Neuronal stem cell (in vitro differentiated cells): ENCODE results near the gene TCF4.

Source experiments
- DNase-seq: peaks from one replicate; pipeline ENCODE4 v3.0.0-alpha.2; 2013; ENCODE audit warnings: low spot score
- H2AFZ ChIP-seq: one replicate; pipeline ENCODE4 v1.6.1; 2013; ENCODE audit warnings: mild to moderate bottlenecking, low read length, inconsistent platforms
- H2AK5ac ChIP-seq: 2 replicates; pipeline ENCODE4 v1.6.1; 2013; ENCODE audit warnings: low read depth, mild to moderate bottlenecking, inconsistent platforms, low read length, moderate library complexity, mixed read lengths
- H2BK120ac ChIP-seq: 2 replicates; pipeline ENCODE4 v1.6.1; 2013; ENCODE audit warnings: low read depth, mild to moderate bottlenecking, inconsistent platforms, low read length, moderate library complexity, mixed read lengths
- H2BK12ac ChIP-seq: one replicate; pipeline ENCODE4 v1.6.1; 2013; ENCODE audit warnings: low read length, inconsistent platforms
- H2BK15ac ChIP-seq: 2 replicates; pipeline ENCODE4 v1.6.1; 2013; ENCODE audit warnings: mild to moderate bottlenecking, low read length, inconsistent platforms, mixed read lengths
- H2BK5ac ChIP-seq: one replicate; pipeline ENCODE4 v1.6.1; 2013; ENCODE audit warnings: inconsistent platforms, mild to moderate bottlenecking, low read length, moderate library complexity
- H3K14ac ChIP-seq: one replicate; pipeline ENCODE4 v1.6.1; 2013; ENCODE audit warnings: low read length, inconsistent platforms
- H3K18ac ChIP-seq: 2 replicates; pipeline ENCODE4 v1.6.1; 2013; ENCODE audit warnings: low read length, inconsistent platforms
- H3K23ac ChIP-seq: 2 replicates; pipeline ENCODE4 v1.6.1; 2013; ENCODE audit warnings: low read depth, mild to moderate bottlenecking, mixed read lengths, low read length, inconsistent platforms; ENCODE audit not compliant: poor library complexity
- H3K27ac ChIP-seq: replicated peaks from 3 replicates; pipeline ENCODE4 v1.5.1; 2013; ENCODE audit warnings: low read length, inconsistent platforms
- H3K27me3 ChIP-seq, 3 experiments: 2 replicates each; pipeline ENCODE4 v1.6.1; 2013; ENCODE audit warnings: low read length in 3 of 3, mild to moderate bottlenecking in 2 of 3, inconsistent platforms in 1 of 3, low read depth in 1 of 3, mixed read lengths in 1 of 3, moderate library complexity in 1 of 3; ENCODE audit not compliant: control insufficient read depth in 3 of 3, insufficient read depth in 3 of 3
- H3K36me3 ChIP-seq, 2 donors: replicated peaks in 1 of 2; 2 replicates each; pipeline ENCODE4 v1.6.1; 2013; ENCODE audit warnings: low read length in 2 of 2; ENCODE audit not compliant: control insufficient read depth in 2 of 2, insufficient read depth in 2 of 2
- H3K4ac ChIP-seq: 2 replicates; pipeline ENCODE4 v1.6.1; 2013; ENCODE audit warnings: inconsistent platforms, mild to moderate bottlenecking, low read length, moderate library complexity
- H3K4me1 ChIP-seq, 2 donors: 1 replicate in 1 of 2; 2 replicates in 1 of 2; pipeline ENCODE4 v1.6.1; 2013; ENCODE audit warnings: low read length in 2 of 2, low read depth in 1 of 2; ENCODE audit not compliant: control insufficient read depth in 2 of 2, insufficient read depth in 1 of 2
- H3K4me2 ChIP-seq: one replicate; pipeline ENCODE4 v1.6.1; 2013; ENCODE audit warnings: mild to moderate bottlenecking, low read length, inconsistent platforms; ENCODE audit not compliant: insufficient read depth, poor library complexity, severe bottlenecking
- H3K4me3 ChIP-seq, 2 donors: 2 replicates each; pipeline ENCODE4 v1.5.1; 2013; ENCODE audit warnings: low read length in 2 of 2, mild to moderate bottlenecking in 2 of 2, inconsistent platforms in 1 of 2, moderate library complexity in 1 of 2
- H3K79me1 ChIP-seq: one replicate; pipeline ENCODE4 v1.6.1; 2013; ENCODE audit warnings: low read depth, mild to moderate bottlenecking, inconsistent platforms, low read length, moderate library complexity
- H3K9ac ChIP-seq: one replicate; pipeline ENCODE4 v1.6.1; 2013; ENCODE audit warnings: mild to moderate bottlenecking, low read depth, low read length, inconsistent platforms; ENCODE audit not compliant: poor library complexity
- H3K9me3 ChIP-seq, 2 donors: replicated peaks in 1 of 2; 2 replicates each; pipeline versions ENCODE3 to v1.6.1; 2013; ENCODE audit warnings: low read length in 2 of 2, mild to moderate bottlenecking in 2 of 2, inconsistent platforms in 1 of 2, low read depth in 1 of 2, mixed read lengths in 1 of 2, moderate library complexity in 1 of 2; ENCODE audit not compliant: control insufficient read depth in 2 of 2, insufficient read depth in 1 of 2
- H4K8ac ChIP-seq: one replicate; pipeline ENCODE4 v1.6.1; 2013; ENCODE audit warnings: low read depth, mild to moderate bottlenecking, inconsistent platforms, low read length, moderate library complexity
- H4K91ac ChIP-seq: one replicate; pipeline ENCODE4 v1.6.1; 2013; ENCODE audit warnings: low read length, low read depth, mild to moderate bottlenecking, inconsistent platforms; ENCODE audit not compliant: poor library complexity
- WGBS, 2 donors: extraction: QIAGEN DNeasy Blood & Tissue Kit; methylation state at CpG; one replicate each; pipeline ENCODE4 v1.1.7; 2013; ENCODE audit warnings: missing lambda C conversion rate in 2 of 2, mixed read lengths in 1 of 2; ENCODE audit not compliant: insufficient read length in 2 of 2, insufficient replicate concordance in 1 of 2; ENCODE audit errors: extremely low coverage in 2 of 2; 5-methylcytosine and 5-hydroxymethylcytosine counted together

Gene TCF4

GRCh38 chr18:55587418-55588110 lies 428 bp downstream of the TCF4 start:
- no peaks in the 10 kb centered on the region for H3K27me3 ChIP-seq
- H3K27ac ChIP-seq, result peak overlapping the region; percentile 91
- H2BK15ac ChIP-seq, result no peak overlapping the region
- peaks cover 0 to 35% of the 10 kb centered on the region in 2 donors for H3K36me3 ChIP-seq
- H3K23ac ChIP-seq, result no peak overlapping the region
- peak overlapping the region; percentile 23 for H3K4me2 ChIP-seq
- H2BK5ac ChIP-seq, result peak overlapping the region; percentile 66
- no peak overlapping the region for H4K91ac ChIP-seq
- no peak overlapping the region for H2AK5ac ChIP-seq
- peak overlapping the region; percentile 59 to 87 for H3K4me3 ChIP-seq
- peak overlapping the region; percentile 52 for H2AFZ ChIP-seq
- peak overlapping the region; percentile 90 for H3K9ac ChIP-seq
- no peak overlapping the region for H2BK120ac ChIP-seq
- peak overlapping the region; percentile 90 for H3K18ac ChIP-seq
- peaks cover 3 to 21% of the 10 kb centered on the region in 2 donors for H3K4me1 ChIP-seq
- no peak overlapping the region for H3K4ac ChIP-seq
- no peak for DNase-seq
- no peak overlapping the region for H3K14ac ChIP-seq
- H4K8ac ChIP-seq, result no peak overlapping the region
- H3K79me1 ChIP-seq, result no peaks in the 10 kb centered on the region
- no peaks in the 10 kb centered on the region for H3K9me3 ChIP-seq
- no peak overlapping the region for H2BK12ac ChIP-seq
- WGBS, 2 donors, result no CpG with 5 or more reads among the region's 63 CpGs

- Histone ChIP-seq H4K91ac (no peak overlapping the region), H3K9ac (no peak overlapping the region), H3K27me3 (no peaks in the 10 kb centered on the region), H2BK15ac (no peak overlapping the region), H3K4ac (no peak overlapping the region), H2BK12ac (no peak overlapping the region), H2BK5ac (no peak overlapping the region), H2BK120ac (no peak overlapping the region), H3K4me2 (peak overlapping the region; percentile 27), H3K27ac (peak overlapping the region; percentile 66), H3K23ac (no peak overlapping the region), H3K18ac (no peak overlapping the region), H3K9me3 (no peaks in the 10 kb centered on the region), H2AK5ac (no peak overlapping the region), H3K4me3 (peak overlapping the region; percentile 59 to 74), H3K4me1 (peaks cover 3 to 33% of the 10 kb centered on the region in 2 donors), H3K36me3 (peaks cover 0 to 50% of the 10 kb centered on the region in 2 donors), H3K14ac (no peak overlapping the region), H3K79me1 (no peaks in the 10 kb centered on the region), H2AFZ (no peak overlapping the region), H4K8ac (no peak overlapping the region)
- WGBS, 2 donors, result no CpG with 5 or more reads among the region's 11 CpGs
- no peak for DNase-seq
Measured at GRCh38 chr18:55585920-55586561, 2.0 kb downstream of the TCF4 start.

- Histone ChIP-seq H3K9ac (no peak overlapping the region), H3K36me3 (peaks cover 0 to 57% of the 10 kb centered on the region in 2 donors), H3K27me3 (no peaks in the 10 kb centered on the region), H2AFZ (no peak overlapping the region), H3K18ac (no peak overlapping the region), H2BK12ac (no peak overlapping the region), H2AK5ac (no peak overlapping the region), H3K4me1 (peaks cover 8 to 33% of the 10 kb centered on the region in 2 donors), H2BK120ac (no peak overlapping the region), H4K91ac (no peak overlapping the region), H3K4me2 (peak overlapping the region; percentile 41), H4K8ac (no peak overlapping the region), H3K4ac (no peak overlapping the region), H2BK15ac (no peak overlapping the region), H3K79me1 (no peaks in the 10 kb centered on the region), H3K9me3 (no peaks in the 10 kb centered on the region), H3K23ac (no peak overlapping the region), H3K27ac (peak overlapping the region; percentile 66), H3K4me3 (peak overlapping the region; percentile 59 to 74), H3K14ac (no peak overlapping the region), H2BK5ac (no peak overlapping the region)
- DNase-seq, result no peak
- no CpG with 5 or more reads among the region's 5 CpGs for WGBS, 2 donors
Measured at GRCh38 chr18:55585065-55585919, 2.7 kb downstream of the TCF4 start.

GRCh38 chr18:55584201-55584600 lies 3.8 kb downstream of the TCF4 start:
- H2AFZ ChIP-seq, result no peak overlapping the region
- no CpG with 5 or more reads among the region's 2 CpGs for WGBS, 2 donors
- H4K8ac ChIP-seq, result no peak overlapping the region
- H2BK15ac ChIP-seq, result no peak overlapping the region
- no peak overlapping the region for H3K4ac ChIP-seq
- no peaks in the 10 kb centered on the region for H3K79me1 ChIP-seq
- H3K4me3 ChIP-seq, result peak overlapping the region in 1 of 2 donors; percentile 59
- H3K14ac ChIP-seq, result no peak overlapping the region
- H2BK120ac ChIP-seq, result no peak overlapping the region
- no peak overlapping the region for H2AK5ac ChIP-seq
- H3K23ac ChIP-seq, result no peak overlapping the region
- no peak overlapping the region for H3K27ac ChIP-seq
- H2BK12ac ChIP-seq, result no peak overlapping the region
- H3K4me1 ChIP-seq, result peaks cover 6 to 31% of the 10 kb centered on the region in 2 donors
- H3K4me2 ChIP-seq, result no peak overlapping the region
- H4K91ac ChIP-seq, result no peak overlapping the region
- H3K9ac ChIP-seq, result no peak overlapping the region
- no peak overlapping the region for H3K18ac ChIP-seq
- no peak for DNase-seq
- H3K27me3 ChIP-seq, result no peaks in the 10 kb centered on the region
- no peak overlapping the region for H2BK5ac ChIP-seq
- H3K36me3 ChIP-seq, result peaks cover 0 to 68% of the 10 kb centered on the region in 2 donors
- no peaks in the 10 kb centered on the region for H3K9me3 ChIP-seq
